NCI-H2107 treated with DMSO at 0.1 percent for 48 hours (cell line): ENCODE measurements around the gene SYCP3.
"Not testable (repeated sequence)": the region's sequence is repeated elsewhere in the genome, so short reads cannot be mapped to it uniquely, and the experiment has no call there.

ENCODE experiments used
- DNase-seq: peaks from one replicate; lab custom pipeline; 2025; ENCODE audit not compliant: unreplicated experiment; lab: John Stamatoyannopoulos, UW

Gene SYCP3

DNA sequence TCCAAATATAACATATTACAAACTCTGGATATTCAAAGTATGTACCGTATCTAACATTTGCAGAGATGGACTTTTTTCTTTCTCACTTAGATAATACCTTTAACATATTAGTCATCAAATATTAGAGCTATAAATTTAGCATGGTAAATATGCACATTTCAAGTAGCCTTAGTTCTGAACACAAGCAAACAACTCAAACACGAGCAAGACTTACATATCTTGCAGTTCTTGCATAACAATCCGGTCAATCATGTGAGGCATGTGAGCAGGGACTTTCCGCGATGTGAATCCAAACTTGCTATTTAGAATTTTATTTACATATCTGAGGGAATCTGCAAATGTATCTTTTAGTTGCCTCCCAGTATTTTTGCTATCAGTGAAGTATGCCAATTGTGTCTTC, 22.1 kb upstream of the SYCP3 start:
- DNase-seq: no peak

DNA sequence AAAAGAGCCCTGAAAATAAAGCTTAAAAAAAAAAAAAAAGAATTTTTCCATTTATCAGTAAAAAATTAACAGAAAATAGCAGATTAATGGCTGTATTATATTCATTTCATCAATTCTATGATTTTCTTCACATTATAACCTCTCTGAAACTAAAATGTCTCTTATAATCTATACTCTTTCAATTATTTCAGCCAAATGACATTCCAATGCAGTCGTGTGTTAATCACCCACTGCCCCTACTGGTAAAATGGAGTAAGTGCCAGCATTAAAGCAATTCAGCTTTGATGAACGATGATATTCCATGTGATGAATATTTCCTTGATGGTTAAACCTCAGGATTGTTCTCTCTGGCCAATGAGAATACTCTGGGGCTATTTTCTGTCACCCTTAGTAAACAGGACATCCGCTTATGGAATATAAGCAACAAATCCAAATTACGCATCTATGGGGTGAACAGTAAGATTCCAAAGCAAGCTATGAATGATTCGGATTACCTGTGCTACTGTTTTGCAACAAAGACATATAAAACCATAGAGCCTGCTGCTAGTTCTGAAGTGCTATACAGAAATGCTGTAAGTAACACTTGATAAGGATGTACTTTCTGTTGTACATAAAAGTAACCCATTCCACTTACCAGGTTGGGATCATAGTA, 20.3 kb upstream of the SYCP3 start:
- peak; percentile 16 for DNase-seq

DNA sequence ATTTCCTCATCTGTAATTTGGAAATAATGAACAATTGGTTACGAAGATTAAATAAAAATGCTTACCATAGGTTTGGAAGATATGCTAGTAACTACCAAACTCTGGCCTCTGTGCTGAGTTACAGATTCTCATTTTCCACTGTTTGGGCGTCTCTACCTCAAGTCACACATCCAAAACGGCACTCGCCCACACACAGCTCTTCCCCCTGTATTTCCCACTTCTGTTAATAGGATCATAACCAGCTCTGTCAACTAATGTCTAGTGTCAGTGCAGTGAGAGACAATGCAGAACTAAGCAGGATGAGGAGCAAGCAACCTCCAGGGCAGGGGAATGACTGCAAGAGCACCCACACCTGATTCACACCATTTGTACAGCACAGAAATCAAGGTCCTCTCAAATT, 10.9 kb upstream of the SYCP3 start:
- DNase-seq: no peak

DNA sequence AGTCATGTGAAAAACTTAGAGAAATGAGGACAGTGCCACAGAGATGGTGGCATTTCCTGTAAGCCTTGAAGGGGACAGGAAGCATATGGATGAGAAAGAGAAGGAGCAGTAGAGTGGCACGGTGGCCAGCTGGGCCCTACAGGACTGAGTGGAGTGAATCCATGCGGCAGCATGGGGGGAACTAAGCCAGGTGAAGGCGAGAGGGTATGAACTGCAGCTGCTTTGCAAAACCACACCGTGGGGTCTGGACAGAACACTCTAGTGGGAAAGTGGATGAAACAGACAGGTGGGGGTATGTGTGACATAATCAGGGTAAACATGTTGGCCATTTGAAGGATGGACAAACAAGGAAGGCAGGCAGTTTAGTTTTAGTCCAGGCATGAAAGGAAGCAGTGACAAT, 10.4 kb upstream of the SYCP3 start:
- DNase-seq: no peak

DNA sequence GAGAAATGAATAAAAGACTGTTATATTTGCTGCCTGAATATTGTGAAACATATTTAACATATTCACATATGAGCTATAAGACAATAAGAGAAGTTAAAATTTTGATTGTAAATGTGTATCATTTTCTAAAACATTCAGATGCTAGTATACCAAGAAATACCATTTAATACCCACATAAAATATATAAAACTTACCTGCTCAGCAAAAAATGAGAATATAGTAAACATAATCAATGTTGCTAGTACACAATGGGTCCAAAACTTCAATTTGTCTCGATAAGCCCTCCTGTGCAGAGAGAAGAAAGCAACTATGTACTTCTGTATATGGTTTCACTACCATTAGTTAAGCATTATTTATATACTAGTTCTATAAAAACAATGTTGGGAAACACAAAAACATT, 9.6 kb upstream of the SYCP3 start:
- DNase-seq: no peak

DNA sequence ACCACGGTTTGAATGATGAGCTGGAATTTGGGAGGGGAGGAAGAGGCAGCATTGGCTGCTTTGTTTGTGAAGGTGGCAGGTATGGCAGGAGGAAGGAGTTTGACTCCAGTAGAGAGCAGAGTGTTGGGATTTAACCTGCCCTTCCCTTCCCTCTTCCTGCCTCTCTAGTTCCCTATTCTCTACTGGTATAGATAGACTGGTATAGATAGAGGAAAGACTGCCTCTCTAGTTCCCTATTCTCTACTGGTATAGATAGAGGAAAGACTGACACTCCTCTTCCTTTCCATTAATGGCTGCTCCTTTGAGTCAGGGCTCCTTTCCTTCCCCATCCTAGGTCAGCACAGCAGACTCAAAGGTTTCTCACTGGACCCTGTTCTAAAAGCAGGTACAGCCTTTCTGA, 8.4 kb upstream of the SYCP3 start:
- DNase-seq: no peak

DNA sequence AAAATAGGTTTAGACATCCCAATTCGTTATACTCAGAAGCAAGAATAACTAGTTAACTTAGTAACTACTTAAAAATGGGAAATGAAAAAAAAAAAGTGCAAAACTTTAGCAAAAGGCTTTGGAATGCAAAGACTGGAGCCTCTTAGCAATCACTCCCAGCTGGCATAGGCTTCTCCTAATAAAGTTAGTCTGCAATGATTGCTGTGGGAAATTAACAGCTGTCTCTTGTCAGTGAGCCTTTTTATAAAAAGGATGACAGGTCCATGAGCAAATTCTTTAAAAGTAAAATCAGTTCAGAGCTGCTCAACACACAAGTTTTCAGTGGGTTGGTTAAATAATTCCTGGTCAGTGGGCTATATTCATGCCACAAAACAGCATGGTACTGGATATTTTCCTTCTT, 7.4 kb upstream of the SYCP3 start:
- no peak for DNase-seq

DNA sequence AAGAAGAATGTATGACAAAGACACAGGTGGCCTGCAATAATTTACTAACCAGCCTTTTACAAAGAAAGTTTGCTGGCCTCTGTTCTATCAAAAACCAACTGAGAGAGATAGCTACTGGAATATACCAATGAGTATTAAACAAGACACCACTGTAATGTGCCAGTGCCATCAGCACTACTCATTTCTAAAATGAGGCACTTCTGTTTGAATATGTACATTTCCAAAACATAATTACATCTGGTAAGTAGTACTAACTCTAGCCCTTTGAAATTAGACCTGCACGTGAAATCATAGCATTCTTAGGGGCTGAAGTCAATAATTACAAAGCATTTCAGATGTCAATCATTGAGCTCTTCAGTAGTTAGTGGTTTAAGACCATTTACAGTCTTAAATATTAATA, 6.9 kb upstream of the SYCP3 start:
- DNase-seq: no peak

DNA sequence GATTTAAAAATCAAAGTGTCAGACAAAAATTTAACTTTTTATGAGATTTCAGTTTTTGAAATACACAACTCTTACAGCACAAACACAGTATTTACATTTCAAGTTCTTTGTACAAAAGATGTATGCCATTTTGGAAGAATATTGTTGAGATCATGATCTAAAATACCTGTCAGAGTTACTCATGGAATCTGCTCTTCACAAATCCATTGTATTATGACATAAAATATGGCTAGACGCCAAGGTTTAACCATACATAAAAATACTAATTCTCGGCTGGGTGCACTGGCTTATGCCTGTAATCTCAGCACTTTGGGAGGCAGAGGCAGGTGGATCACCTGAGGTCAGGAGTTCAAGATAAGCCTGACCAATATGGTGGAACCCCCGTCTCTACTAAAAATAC, 6.2 kb upstream of the SYCP3 start:
- DNase-seq: no peak

DNA sequence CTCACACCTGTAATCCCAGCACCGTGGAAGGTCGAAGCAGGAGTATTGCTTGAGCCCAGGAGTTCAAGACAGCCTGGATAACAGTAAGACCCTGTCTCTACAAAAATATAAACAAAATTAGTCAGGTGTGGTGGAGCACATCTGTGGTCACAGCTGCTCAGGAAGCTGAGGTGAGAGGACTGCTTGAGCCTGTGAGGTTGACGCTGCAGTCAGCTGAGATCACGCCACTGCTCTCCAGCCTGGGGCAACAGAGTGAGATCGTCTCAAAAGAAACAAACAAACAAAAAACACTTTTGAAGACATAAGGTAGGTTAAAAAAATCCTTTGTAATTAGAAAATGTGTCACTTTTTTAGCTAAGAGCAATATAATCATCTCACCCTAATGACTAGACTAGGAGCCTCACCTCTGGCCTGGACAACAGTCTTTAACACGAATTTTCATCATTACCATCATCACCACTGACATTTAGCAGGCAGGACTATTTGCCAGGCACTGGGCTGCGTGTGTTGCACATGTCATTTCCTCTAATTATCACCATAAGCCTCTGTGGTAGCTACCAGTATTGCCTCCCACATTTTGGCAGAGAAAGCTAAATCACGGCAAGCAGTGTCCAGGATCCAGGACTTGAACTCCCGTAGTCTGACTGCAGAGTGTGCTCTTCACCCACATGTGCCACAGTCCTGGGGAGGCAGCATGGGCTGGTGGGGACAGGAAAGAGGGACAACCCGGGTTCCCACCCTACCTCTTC, 4.6 kb upstream of the SYCP3 start:
- no peak for DNase-seq

DNA sequence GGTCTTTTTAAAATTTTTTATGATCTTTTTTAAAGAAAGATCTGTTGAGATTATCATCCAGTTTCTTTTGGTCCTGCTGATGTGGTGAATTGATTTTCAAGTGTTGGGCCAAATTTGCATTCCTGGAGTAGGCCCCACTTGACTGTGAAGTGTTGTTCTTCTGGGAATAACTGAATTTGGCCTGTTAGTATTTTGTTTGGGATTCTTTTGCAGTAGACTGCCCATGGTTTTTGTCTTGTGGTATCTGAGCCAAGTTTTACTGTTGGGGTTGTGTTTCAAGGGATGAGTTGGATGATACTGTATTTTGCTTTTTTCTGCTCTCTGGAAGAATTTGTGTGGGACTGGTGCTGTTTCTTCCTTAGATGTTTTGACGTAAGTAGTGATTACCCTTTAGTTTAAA, 4.0 kb upstream of the SYCP3 start:
- DNase-seq: no peak

DNA sequence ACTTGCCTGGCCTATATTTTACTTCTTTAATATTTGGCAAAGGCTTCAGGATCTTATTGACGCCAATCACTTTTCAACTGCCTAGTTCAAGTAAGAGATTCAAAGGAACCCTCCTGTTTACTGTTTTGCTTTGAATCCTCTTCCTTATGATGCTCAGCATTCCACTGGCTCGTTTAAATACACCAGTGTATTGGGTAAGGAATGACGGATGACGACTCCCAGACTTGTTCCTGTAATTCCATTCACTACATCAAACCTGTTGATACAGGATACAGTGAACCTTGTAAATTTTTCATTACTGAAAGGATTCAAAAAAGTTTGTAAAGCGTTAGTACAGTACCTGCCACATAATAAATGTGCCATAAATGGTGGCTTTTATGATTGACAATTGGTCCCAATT, 1.7 kb upstream of the SYCP3 start:
- no peak for DNase-seq

DNA sequence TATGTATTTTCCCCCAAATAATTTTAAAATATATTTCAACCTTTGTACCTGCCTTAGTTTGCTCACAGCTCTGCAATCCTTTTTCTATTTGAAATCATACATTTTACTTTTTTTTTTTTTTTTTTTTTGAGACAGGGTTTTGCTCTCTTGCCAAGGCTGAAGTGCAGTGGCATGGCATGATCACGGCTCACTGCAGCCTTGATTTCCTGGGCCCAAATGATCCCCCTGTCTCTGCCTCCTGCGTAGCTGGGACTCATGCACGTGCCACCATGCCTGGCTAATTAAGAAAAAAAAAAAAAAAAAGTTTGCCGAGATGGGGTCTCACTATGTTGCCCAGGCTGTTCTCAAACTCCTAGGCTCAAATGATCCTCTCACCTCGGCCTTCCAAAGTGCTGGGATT, 1.3 kb upstream of the SYCP3 start:
- DNase-seq: no peak

DNA sequence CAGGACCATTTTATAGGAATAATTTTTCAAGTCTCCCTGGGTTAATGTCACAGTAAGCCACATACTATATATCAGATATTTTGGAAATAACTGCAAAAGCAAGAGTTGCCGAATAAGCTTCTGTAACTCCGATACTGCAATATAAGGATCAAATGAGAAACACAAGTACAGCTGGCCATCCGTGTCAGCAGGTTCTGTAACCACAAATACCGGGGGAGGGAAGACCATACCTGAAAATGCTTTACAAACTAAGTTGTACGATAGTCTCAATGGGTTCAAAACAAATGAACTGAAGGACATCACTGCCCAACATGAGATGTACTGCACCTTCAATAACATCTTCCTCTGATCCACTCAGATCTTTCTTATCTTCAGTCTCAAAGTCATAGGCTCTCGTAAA, 1.8 kb downstream of the SYCP3 start:
- DNase-seq: no peak

DNA sequence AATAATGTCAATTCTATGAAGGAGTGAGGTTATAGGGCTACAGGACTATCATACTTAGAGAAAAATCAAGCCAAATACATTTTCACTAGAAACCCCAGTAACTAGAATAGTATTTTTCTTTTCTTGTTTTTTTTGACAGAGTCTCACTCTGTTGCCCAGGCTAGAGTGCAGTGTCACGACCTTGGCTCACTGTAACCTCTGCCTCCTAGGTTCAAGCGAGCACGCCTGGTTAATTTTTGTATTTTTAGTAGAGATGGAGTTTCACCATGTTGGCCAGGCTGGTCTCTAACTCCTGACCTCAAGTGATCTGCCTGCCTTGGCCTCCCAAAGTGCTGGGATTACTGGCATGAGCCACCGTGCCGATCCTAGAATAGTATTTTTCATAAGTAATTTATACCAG, 4.8 kb downstream of the SYCP3 start:
- not testable (repeated sequence) for DNase-seq

DNA sequence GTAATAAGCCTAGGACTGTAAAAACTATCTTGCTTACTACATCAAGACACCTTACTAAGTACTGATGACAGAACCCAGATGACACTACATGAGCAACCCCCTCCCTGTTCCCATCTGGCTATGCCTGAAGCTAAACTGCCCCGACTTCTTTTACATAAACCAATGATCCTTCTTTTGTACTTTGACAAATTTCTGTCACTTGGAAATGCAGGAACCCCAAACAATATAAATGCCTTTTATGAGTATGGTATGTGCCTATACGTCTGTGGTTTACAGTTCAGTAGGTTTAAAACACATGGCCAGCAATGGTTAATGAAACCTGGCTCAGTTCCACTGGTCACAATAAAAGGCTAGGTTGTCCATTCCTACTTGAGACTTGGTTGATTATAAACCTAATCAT, 6.1 kb downstream of the SYCP3 start:
- no peak for DNase-seq

DNA sequence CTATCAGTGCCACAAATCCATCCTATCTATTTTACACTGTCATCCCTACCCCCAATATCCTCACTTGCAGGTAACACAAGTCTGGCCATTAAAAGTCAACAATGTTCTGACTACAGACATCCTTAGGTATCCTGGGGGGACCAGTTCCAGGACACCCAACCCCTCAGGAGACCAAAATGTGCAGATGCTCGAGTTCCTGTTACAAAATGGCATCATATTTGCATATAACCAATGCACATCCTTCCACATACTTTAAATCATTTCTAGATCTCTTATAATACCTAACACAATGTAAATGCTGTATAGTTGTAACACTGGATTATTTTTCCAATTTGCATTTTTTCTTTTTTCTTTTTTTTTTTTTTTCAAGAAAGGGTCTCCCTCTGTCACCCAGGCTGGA, 6.9 kb downstream of the SYCP3 start:
- no peak for DNase-seq

DNA sequence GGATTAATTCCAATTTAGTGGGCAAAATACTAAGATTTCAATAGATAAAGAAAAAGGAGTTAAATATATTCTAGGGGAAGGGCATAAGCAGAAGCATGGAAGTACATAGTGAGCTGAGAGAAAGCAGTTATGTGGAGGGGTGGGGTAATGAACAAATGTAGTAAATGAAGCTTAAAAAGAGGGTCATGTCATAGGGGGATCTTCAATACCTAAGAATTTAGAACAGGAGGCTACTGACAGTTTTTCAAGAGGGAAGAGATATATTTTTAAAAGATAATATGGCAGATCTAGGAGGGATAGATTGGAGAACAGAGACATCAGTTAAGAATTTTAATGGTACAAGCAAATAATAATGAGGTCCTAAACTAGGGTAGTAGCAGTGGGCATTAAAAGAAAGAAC, 9.4 kb downstream of the SYCP3 start:
- no peak for DNase-seq

DNA sequence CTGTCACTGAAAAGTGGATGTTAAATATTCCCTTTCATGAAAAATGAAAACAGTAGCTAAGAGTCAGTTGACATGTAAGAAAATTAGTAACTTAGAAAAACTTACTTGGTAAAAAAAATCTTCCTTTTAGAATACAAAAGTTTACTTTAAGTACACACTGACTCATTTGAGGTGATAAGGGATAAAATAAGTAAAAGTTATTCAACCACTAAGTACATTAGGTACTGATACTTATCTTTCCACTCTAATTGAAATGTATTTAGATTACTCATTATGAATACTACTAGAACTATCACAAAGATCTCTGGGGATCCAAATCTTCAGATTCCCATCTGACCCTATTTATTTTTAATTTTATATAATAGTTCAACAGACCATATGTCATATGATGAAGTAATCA, 12.2 kb downstream of the SYCP3 start:
- no peak for DNase-seq

DNA sequence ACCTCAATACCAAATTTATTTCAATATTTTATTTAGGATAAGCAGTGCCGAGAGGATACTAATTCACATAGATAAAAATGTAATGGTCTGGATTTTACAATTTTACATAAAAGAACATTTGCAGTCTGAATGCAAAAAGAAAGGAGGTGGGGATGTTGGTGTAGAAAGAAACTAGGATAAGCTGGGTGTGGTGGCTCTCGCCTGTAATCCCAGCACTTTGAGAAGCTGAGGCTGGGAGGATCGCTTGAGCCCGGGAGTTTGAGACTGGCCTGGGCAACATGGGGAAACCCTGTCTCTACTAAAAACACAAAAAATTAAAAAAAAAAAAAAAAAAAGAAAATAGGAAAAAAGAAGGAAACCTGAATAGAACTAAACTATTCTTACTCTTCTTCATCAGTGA, 16.9 kb downstream of the SYCP3 start:
- DNase-seq: no peak

DNA sequence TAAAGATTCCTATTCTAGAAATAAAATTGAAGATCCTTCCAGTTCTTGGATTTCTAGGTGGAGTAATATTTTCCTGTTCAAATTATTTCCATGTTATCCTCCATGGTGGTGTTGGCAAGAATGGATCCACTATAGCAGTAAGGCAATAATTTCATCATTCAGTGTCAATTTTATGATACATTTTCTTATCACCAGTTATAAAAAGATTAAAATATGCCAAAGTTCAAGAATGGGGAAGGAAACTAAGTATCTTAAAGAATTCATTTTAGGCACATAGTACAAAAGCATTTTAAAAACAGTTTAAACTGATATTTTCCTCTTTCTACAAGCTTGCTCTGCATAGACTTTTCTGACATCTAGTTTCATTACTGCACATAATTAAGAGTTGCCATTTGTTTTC, 19.1 kb downstream of the SYCP3 start:
- DNase-seq: no peak

DNA sequence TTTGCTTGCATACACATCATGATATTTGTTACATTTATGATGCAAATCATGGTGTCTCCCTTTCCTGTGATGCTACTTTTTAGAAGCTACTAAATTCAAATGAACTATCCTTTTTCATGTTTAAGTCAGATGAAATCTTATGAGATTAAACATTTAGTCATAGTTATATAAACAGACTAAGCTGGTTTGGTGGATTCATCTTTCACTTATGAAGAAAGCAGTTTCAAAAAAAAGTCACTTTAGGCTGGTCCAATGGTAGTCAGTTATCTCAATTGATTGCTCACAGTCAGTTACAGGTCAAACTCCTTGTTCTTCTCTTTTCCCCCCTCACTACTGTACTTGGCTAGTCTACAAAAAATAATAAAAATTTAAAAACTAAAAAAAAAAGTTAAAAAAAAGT, 19.7 kb downstream of the SYCP3 start:
- no peak for DNase-seq

DNA sequence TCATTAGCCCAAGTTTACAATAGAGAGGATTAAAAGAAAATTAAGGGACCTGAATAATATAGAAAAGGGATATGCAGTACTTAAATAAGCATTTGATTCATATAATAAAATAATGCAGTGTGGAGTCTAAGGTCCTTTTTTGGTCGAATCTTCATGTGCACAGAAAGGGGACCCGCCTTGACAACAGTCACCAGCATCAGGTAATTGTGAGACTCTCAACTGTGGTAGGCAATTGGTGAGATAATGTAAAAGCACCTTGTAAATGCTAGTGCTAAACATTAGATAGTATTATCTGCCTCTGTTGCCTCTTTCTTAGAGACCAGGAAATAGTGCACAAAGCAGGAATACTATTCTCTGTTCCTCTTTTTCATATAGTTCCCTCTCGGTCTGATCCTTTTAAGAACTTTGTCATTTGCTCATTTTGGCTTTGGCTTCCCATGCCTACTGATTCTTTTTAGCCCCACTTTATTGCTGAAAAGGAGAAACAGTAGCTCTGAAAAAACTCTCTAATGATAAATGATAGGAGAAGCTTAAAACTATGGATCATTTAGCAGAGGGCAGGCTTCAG, 24.3 kb downstream of the SYCP3 start:
- DNase-seq: no peak
